ENCODE results near the gene CHD8.

- TF ChIP-seq, protein P1, sequence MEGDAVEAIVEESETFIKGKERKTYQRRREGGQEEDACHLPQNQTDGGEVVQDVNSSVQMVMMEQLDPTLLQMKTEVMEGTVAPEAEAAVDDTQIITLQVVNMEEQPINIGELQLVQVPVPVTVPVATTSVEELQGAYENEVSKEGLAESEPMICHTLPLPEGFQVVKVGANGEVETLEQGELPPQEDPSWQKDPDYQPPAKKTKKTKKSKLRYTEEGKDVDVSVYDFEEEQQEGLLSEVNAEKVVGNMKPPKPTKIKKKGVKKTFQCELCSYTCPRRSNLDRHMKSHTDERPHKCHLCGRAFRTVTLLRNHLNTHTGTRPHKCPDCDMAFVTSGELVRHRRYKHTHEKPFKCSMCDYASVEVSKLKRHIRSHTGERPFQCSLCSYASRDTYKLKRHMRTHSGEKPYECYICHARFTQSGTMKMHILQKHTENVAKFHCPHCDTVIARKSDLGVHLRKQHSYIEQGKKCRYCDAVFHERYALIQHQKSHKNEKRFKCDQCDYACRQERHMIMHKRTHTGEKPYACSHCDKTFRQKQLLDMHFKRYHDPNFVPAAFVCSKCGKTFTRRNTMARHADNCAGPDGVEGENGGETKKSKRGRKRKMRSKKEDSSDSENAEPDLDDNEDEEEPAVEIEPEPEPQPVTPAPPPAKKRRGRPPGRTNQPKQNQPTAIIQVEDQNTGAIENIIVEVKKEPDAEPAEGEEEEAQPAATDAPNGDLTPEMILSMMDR (IDR thresholded peaks at IDR 0.05) = no peak
- TF ChIP-seq POLR2AphosphoS5 (IDR thresholded peaks at IDR 0.05) (no peak), POLR2A (IDR thresholded peaks at IDR 0.05) (no peak)
These were observed 72.8 kb downstream of the CHD8 start for GRCh38 chr14:21382886-21383847.

Measured in breast epithelium (tissue), 3 donors.